Esophagus muscularis mucosa (tissue), 4 donors: ENCODE results near the gene RPL27A.

Experiments
- EP300 ChIP-seq: sonication (generic); formaldehyde crosslinking; IDR thresholded peaks from one replicate; pipeline ENCODE4 v1.6.1; 2017; ENCODE audit warnings: antibody characterized with exemption
- POLR2A ChIP-seq: fragments of 450-650 bp; IDR thresholded peaks from one replicate; pipeline ENCODE4 v1.6.1; 2017; ENCODE audit warnings: antibody characterized with exemption, moderate library complexity, mild to moderate bottlenecking, low read depth
- POLR2AphosphoS5 ChIP-seq, 2 donors: sonication (generic); formaldehyde crosslinking; IDR thresholded peaks; one replicate each; pipeline ENCODE4 v1.6.1; 2017; ENCODE audit warnings: antibody characterized with exemption in 2 of 2
- TF ChIP-seq, protein P1 (sequence below), 3 experiments: fragments of 200-600 bp in 2 of 3; fragments of 450-650 bp in 1 of 3; sonication (generic) in 2 of 3; IDR thresholded peaks; one replicate each; pipeline ENCODE4 v1.5.1; 2017 to 2019; ENCODE audit warnings: antibody characterized with exemption in 3 of 3, mild to moderate bottlenecking in 2 of 3, moderate library complexity in 1 of 3

DNA sequence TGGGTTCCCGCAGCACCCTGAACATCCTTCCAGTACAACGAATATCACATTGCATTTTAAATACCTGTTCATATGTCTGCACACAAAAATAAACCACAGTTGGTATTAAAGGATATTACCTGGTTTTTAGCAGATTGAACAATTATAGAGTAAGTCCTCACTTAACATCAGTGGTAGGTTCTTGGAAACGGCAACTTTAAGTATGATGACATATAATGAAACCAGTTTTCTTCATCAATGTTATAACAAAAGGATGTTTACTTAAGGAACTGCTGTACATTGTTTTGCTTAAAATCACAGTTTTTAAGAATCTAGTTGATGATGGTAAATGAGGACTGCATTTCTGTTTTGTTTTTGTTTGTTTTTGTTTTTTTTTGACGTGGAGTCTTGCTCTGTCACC lies 28.1 kb upstream of the RPL27A start:
- TF ChIP-seq, protein P1, sequence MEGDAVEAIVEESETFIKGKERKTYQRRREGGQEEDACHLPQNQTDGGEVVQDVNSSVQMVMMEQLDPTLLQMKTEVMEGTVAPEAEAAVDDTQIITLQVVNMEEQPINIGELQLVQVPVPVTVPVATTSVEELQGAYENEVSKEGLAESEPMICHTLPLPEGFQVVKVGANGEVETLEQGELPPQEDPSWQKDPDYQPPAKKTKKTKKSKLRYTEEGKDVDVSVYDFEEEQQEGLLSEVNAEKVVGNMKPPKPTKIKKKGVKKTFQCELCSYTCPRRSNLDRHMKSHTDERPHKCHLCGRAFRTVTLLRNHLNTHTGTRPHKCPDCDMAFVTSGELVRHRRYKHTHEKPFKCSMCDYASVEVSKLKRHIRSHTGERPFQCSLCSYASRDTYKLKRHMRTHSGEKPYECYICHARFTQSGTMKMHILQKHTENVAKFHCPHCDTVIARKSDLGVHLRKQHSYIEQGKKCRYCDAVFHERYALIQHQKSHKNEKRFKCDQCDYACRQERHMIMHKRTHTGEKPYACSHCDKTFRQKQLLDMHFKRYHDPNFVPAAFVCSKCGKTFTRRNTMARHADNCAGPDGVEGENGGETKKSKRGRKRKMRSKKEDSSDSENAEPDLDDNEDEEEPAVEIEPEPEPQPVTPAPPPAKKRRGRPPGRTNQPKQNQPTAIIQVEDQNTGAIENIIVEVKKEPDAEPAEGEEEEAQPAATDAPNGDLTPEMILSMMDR (IDR thresholded peaks at IDR 0.05), result no peak
- no peak for TF ChIP-seq POLR2A
- no peak for TF ChIP-seq POLR2AphosphoS5 (IDR thresholded peaks at IDR 0.05)
- TF ChIP-seq EP300, result no peak
